HepG2 (cell line): ENCODE measurements around the gene ERH. TPM values are rescaled to one million over a fixed set of nuclear protein-coding genes. Genes with fewer than 3 reads are reported as not detected.

Source experiments
- ATAC-seq: fragments of 200-7000 bp; cut with Tn5 transposase; 3 replicates; pipeline ENCODE4 v1.9.1; 2020; ENCODE audit warnings: mild to moderate bottlenecking, moderate library complexity
- BruUV-seq: library from RNA; stranded (reverse); fragments of 400-500 nt; replicated peaks from 2 replicates; lab custom pipeline; 2021; lab: Mats Ljungman, UMichigan
- CTCF ChIA-PET: fragments of 300-600 bp; formaldehyde crosslinking; extraction: SDS; loops from one replicate; lab custom pipeline; 2021; ENCODE audit warnings: low total read pairs, inconsistent platforms, low intra/inter-chr PET ratio; lab: Yijun Ruan, JAX
- POLR2A ChIA-PET: fragments of 350-600 bp; sonication (Branson Sonifier 250); formaldehyde crosslinking; loops from one replicate; lab custom pipeline; 2020; ENCODE audit warnings: antibody characterized with exemption, inconsistent platforms; lab: Yijun Ruan, JAX
- DNase-seq: peaks from one replicate; pipeline ENCODE4 v3.0.0-alpha.2; 2015; ENCODE audit warnings: low spot score
- FAIRE-seq: peaks from 3 replicates; lab custom pipeline; 2011; peaks lifted over from hg19 to GRCh38; lab: Jason Lieb, UNC
- H2AFZ ChIP-seq: one replicate; pipeline ENCODE4 v1.6.1; 2011; ENCODE audit warnings: low read length, inconsistent platforms
- H3K27ac ChIP-seq: fragments of 300-600 bp; 3 replicates; pipeline ENCODE4 v1.8.0; 2011; ENCODE audit warnings: mixed run types, mild to moderate bottlenecking, mixed read lengths, low read length, inconsistent platforms; ENCODE audit not compliant: insufficient read depth; ENCODE audit errors: extremely low read length
- H3K27me3 ChIP-seq, 2 experiments: fragments of 200-600 bp in 1 of 2; 2 replicates in 1 of 2; 3 replicates in 1 of 2; pipeline versions ENCODE4 v1.6.0 to v1.8.0; 2011; ENCODE audit warnings: low read length in 2 of 2, mild to moderate bottlenecking in 2 of 2, moderate library complexity in 2 of 2, inconsistent platforms in 1 of 2; ENCODE audit not compliant: insufficient read depth in 2 of 2, control insufficient read depth in 1 of 2
- H3K36me3 ChIP-seq, 2 experiments: fragments of 200-600 bp in 1 of 2; replicated peaks in 1 of 2; 2 replicates in 1 of 2; 3 replicates in 1 of 2; pipeline versions ENCODE4 v1.5.1 to v1.8.0; 2011; ENCODE audit warnings: low read length in 2 of 2, inconsistent platforms in 1 of 2; ENCODE audit not compliant: insufficient read depth in 2 of 2, control insufficient read depth in 1 of 2
- H3K4me1 ChIP-seq: 2 replicates; pipeline ENCODE4 v1.5.1; 2012; ENCODE audit warnings: low read length, inconsistent platforms; ENCODE audit not compliant: insufficient read depth
- H3K4me2 ChIP-seq: 2 replicates; pipeline ENCODE4 v1.6.0; 2011; ENCODE audit warnings: low read depth, low read length, inconsistent platforms
- H3K4me3 ChIP-seq, 3 experiments: fragments of 200-600 bp in 1 of 3; sonication (generic), shearing (Covaris generic) in 1 of 3; replicated peaks in 1 of 3; 2 replicates each; pipeline ENCODE4 v1.5.1; 2011 to 2016; ENCODE audit warnings: low read length in 3 of 3, inconsistent platforms in 2 of 3, low read depth in 2 of 3, mild to moderate bottlenecking in 2 of 3, control low read depth in 1 of 3, mixed read lengths in 1 of 3; ENCODE audit not compliant: insufficient read depth in 1 of 3
- H3K79me2 ChIP-seq: one replicate; pipeline ENCODE4 v1.6.1; 2011; ENCODE audit warnings: low read length, inconsistent platforms; ENCODE audit not compliant: insufficient read depth
- H3K9ac ChIP-seq: 2 replicates; pipeline ENCODE4 v1.6.0; 2011; ENCODE audit warnings: mild to moderate bottlenecking, low read depth, low read length, inconsistent platforms; ENCODE audit not compliant: insufficient read depth
- H3K9me3 ChIP-seq: 2 replicates; pipeline ENCODE4 v1.5.1; 2012; ENCODE audit warnings: mild to moderate bottlenecking, low read length
- H4K20me1 ChIP-seq: 2 replicates; pipeline ENCODE4 v1.6.0; 2011; ENCODE audit warnings: inconsistent platforms, mild to moderate bottlenecking, low read length, moderate library complexity; ENCODE audit not compliant: insufficient read depth
- NCOA2 ChIP-seq: sonication (generic); formaldehyde crosslinking; IDR thresholded peaks from 2 replicates; pipeline ENCODE4 v1.8.0; 2022; ENCODE audit warnings: inconsistent platforms
- SAFB2 ChIP-seq: sonication (generic); formaldehyde crosslinking; IDR thresholded peaks from 2 replicates; pipeline ENCODE4 v1.5.1; 2020; ENCODE audit warnings: missing genetic modification reagents, low read depth, mild to moderate bottlenecking, borderline replicate concordance
- SOX13 ChIP-seq, 3 experiments: fragments of 450-650 bp in 1 of 3; sonication (generic) in 1 of 3; formaldehyde crosslinking in 1 of 3; IDR thresholded peaks in 2 of 3; conservative IDR thresholded peaks in 1 of 3; 2 replicates each; pipeline versions ENCODE4 v1.5.0 to v1.6.1; 2016 to 2020; ENCODE audit warnings: antibody characterized with exemption in 1 of 3, mild to moderate bottlenecking in 1 of 3, missing compliant biosample characterization in 1 of 3, missing genetic modification reagents in 1 of 3, moderate library complexity in 1 of 3
- SRY ChIP-seq: sonication (generic); formaldehyde crosslinking; IDR thresholded peaks from 2 replicates; pipeline ENCODE4 v1.8.0; 2022; ENCODE audit warnings: mild to moderate bottlenecking, missing genetic modification reagents
- ZNF10 ChIP-seq: sonication (generic); formaldehyde crosslinking; IDR thresholded peaks from 2 replicates; pipeline ENCODE4 v1.4.0; 2020; ENCODE audit warnings: mild to moderate bottlenecking, low read depth, missing genetic modification reagents, borderline replicate concordance
- ZNF724P ChIP-seq: sonication (generic); formaldehyde crosslinking; IDR thresholded peaks from 2 replicates; pipeline ENCODE4 v1.8.0; 2022; ENCODE audit warnings: missing genetic modification reagents, borderline replicate concordance
- WGBS: methylation state at CpG from one replicate; pipeline ENCODE4 v1.1.6; 2017; ENCODE audit warnings: low lambda C conversion rate; 5-methylcytosine and 5-hydroxymethylcytosine counted together
- in situ Hi-C: cut with HindIII; loops from 2 replicates; pipeline ENCODE4 v1.10.0; 2017; ENCODE audit warnings: low pct_unique_long_range_greater_than_20kb; ENCODE audit not compliant: extremely low pct_ligation_motif_present
- intact Hi-C: fragments of 100-400 bp; cut with micrococcal nuclease; formaldehyde crosslinking; loops from one replicate; pipeline ENCODE4 v1.10.0; 2022; ENCODE audit not compliant: unreplicated experiment
- polyA plus RNA-seq, 8 experiments: library from polyadenylated mRNA; depleted of rRNA in 3 of 8; stranded (reverse) in 7 of 8; unstranded in 1 of 8; fragments of >200 nt; fragmentation: Illumina TruSeq in 4 of 8; extraction: Trizol in 4 of 8; gene quantifications; 2 replicates each; pipeline versions ENCODE4 v1.2.1 to v1.2.3, GENCODE V29; 2011 to 2016; ENCODE audit warnings: low read depth in 4 of 8, missing spikeins in 1 of 8, mixed read lengths in 1 of 8; ENCODE audit not compliant: insufficient read depth in 1 of 8
- total RNA-seq, 5 experiments: library from RNA; depleted of rRNA; stranded (reverse); fragments of >200 nt; fragmentation: Illumina TruSeq; extraction: Trizol; gene quantifications; 2 replicates each; pipeline ENCODE4 v1.2.3, GENCODE V29; 2016; ENCODE audit warnings: low read depth in 1 of 5
- TF ChIP-seq, protein P1 (sequence below): sonication (generic); formaldehyde crosslinking; IDR thresholded peaks from 2 replicates; pipeline ENCODE4 v1.9.0; 2022; ENCODE audit warnings: low read depth, missing genetic modification reagents

ERH gene
- total and polyA plus RNA-seq, 2 of the 13 experiments (the other 11 are each of a cell fraction or from before 2014, with no cell fraction given) = 105 to 341 TPM

DNA sequence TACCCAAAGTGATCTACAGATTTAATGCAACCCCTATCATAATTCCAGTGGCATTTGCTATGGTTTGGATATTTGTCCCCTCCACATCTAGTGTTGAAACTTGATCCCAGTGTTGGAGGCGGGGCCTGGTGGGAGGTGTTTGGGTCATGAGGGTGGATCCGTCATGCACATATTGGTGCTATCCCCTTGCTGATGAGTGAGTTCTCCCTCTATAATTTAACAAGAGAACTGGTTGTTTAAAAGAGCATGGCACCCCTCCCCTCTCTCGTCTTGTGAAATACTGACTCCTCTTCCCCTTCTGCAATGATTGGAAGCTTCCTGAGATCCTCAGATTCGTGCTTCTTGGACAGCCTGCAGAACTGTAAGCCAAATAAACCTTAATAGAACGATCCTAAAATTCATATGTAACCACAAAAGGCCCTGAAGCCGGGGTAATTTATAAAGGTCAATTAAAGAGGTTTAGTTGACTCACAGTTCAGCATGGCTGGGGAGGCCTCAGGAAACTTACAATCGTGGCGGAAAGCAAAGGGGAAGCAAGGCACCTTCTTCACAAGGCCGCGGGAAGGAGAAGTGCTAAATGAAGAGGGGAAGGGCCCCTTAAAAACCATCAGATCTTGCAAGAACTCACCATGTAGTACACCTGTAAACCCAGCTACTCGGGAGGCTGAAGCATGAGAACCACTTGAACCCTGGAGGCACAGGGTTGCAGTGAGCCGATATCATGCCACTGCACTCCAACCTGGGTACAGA is 41.6 kb upstream of the ERH start:
- H3K4me2 ChIP-seq = no peak overlapping the region
- FAIRE-seq (no peak), ATAC-seq (no peak), DNase-seq (no peak)
- H4K20me1 ChIP-seq = no peaks in the 10 kb centered on the region
- WGBS = 95% methylated on average over 11 of the region's 12 CpGs
- H2AFZ ChIP-seq = no peak overlapping the region
- H3K79me2 ChIP-seq = peaks cover 21% of the 10 kb centered on the region
- ChIA-PET POLR2A (no interaction called here), CTCF (no interaction called here)
- no peak overlapping the region for H3K9ac ChIP-seq
- BruUV-seq = no TSS peak
- no peaks in the 10 kb centered on the region for H3K27me3 ChIP-seq
- no peaks in the 10 kb centered on the region for H3K9me3 ChIP-seq
- TF ChIP-seq SRY (CRISPR knock-in tag) (no peak), ZNF10 (CRISPR knock-in tag) (no peak), SOX13 (IDR thresholded peaks at IDR 0.05) (no peak), SOX13 (CRISPR knock-in tag; conservative IDR thresholded peaks at IDR 0.05 in 1 of 2, IDR thresholded peaks at IDR 0.05 in 1 of 2) (no peak), ZNF724P (CRISPR knock-in tag) (no peak), NCOA2 (no peak), SAFB2 (no peak)
- TF ChIP-seq, protein P1, sequence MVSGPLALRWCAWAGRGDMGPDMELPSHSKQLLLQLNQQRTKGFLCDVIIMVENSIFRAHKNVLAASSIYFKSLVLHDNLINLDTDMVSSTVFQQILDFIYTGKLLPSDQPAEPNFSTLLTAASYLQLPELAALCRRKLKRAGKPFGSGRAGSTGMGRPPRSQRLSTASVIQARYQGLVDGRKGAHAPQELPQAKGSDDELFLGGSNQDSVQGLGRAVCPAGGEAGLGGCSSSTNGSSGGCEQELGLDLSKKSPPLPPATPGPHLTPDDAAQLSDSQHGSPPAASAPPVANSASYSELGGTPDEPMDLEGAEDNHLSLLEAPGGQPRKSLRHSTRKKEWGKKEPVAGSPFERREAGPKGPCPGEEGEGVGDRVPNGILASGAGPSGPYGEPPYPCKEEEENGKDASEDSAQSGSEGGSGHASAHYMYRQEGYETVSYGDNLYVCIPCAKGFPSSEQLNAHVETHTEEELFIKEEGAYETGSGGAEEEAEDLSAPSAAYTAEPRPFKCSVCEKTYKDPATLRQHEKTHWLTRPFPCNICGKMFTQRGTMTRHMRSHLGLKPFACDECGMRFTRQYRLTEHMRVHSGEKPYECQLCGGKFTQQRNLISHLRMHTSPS (CRISPR knock-in tag) = no peak
- no peak overlapping the region for H3K4me3 ChIP-seq
- H3K36me3 ChIP-seq = peaks cover 5 to 22% of the 10 kb centered on the region in 2 experiments
- no peaks in the 10 kb centered on the region for H3K4me1 ChIP-seq
- in situ Hi-C loops (no loop called here), intact Hi-C loops (no loop called here)
- no peak overlapping the region for H3K27ac ChIP-seq
